ENCODE measurements around the gene DSC3. TPM values are rescaled to one million over a fixed set of nuclear protein-coding genes. Genes with fewer than 3 reads are reported as not detected.

DSC3 gene
- total RNA-seq, 1 experiment from 2014 or later, result 7.6 TPM

DNA sequence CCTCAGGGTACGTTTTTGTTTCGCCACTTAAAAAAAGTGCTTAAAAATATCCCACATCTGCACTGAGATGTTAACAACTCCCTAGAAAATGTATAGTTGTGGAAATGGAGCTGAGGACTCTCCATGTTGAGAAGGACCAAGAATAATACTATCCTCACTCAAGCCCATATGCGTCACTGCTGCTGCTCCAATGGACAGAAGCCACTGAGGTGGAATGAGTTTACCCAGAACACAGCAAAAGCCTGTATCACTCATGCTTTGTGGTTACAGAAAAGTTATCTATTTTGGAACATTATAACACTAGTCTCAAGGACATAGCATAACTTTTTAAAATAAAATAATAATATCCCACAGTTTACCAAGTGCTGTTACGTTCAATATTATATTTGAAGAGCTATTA is 31.9 kb downstream of the DSC3 start (continued):
- TF ChIP-seq ZNF274 (IDR thresholded peaks at IDR 0.05; ENCODE audit: low read depth, low read length) (no peak), EZH2 (IDR thresholded peaks at IDR 0.05) (no peak), CEBPB (IDR thresholded peaks at IDR 0.05; ENCODE audit: low read depth) (no peak)
- TF ChIP-seq, protein P1, sequence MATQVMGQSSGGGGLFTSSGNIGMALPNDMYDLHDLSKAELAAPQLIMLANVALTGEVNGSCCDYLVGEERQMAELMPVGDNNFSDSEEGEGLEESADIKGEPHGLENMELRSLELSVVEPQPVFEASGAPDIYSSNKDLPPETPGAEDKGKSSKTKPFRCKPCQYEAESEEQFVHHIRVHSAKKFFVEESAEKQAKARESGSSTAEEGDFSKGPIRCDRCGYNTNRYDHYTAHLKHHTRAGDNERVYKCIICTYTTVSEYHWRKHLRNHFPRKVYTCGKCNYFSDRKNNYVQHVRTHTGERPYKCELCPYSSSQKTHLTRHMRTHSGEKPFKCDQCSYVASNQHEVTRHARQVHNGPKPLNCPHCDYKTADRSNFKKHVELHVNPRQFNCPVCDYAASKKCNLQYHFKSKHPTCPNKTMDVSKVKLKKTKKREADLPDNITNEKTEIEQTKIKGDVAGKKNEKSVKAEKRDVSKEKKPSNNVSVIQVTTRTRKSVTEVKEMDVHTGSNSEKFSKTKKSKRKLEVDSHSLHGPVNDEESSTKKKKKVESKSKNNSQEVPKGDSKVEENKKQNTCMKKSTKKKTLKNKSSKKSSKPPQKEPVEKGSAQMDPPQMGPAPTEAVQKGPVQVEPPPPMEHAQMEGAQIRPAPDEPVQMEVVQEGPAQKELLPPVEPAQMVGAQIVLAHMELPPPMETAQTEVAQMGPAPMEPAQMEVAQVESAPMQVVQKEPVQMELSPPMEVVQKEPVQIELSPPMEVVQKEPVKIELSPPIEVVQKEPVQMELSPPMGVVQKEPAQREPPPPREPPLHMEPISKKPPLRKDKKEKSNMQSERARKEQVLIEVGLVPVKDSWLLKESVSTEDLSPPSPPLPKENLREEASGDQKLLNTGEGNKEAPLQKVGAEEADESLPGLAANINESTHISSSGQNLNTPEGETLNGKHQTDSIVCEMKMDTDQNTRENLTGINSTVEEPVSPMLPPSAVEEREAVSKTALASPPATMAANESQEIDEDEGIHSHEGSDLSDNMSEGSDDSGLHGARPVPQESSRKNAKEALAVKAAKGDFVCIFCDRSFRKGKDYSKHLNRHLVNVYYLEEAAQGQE (IDR thresholded peaks at IDR 0.05; ENCODE audit: low read depth), result no peak
- TF ChIP-seq, protein P2, sequence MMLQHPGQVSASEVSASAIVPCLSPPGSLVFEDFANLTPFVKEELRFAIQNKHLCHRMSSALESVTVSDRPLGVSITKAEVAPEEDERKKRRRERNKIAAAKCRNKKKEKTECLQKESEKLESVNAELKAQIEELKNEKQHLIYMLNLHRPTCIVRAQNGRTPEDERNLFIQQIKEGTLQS (IDR thresholded peaks at IDR 0.05), result no peak

DNA sequence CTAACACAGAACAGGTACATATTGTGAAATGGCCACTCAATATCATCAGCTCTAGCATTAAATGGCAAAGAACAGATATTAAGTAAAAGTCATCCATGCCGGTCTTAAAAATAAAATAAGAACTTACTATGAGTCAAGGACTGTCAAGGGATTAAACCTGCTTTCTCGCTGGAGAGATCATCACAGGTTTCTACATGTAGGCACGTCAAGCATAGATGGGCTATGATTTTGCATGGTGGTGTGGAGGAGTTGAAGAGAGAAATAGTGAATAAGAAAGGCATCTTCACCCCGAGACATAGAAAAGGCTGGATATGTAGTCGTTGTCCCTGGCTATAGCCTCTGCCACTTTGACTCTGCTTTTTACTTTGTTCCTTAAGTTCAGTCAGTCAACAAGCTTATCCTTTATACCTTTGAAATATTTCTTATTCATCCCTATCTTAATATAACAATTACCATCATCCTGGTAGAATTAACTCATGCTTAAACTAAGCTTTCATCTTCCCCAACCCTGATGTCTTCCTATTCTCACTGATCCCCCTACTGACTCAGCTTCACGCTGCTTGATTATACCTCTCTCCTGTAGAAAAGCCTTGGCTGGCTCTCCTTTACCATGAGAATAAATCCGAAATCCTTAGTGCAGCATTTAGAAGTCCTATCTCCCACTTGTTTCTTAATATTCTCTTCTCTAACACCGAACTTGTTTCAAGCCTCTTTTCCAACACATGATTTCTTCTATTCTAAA is 42.5 kb downstream of the DSC3 start:
- Histone ChIP-seq H3K27me3 (ENCODE audit: insufficient read depth, low read length) (no peaks in the 10 kb centered on the region), H3K9ac (ENCODE audit: low read length) (no peak overlapping the region), H3K27ac (ENCODE audit: low read depth, low read length) (no peak overlapping the region), H3K79me2 (ENCODE audit: insufficient read depth, low read length) (no peaks in the 10 kb centered on the region), H3K9me2 (ENCODE audit: insufficient read depth) (no peaks in the 10 kb centered on the region), H4K20me1 (ENCODE audit: insufficient read depth) (no peaks in the 10 kb centered on the region), H2AFZ (ENCODE audit: low read depth, low read length, poor library complexity, severe bottlenecking) (no peak overlapping the region), H3K9me3 (ENCODE audit: control insufficient read depth in 1 of 2, insufficient read depth in 1 of 2, low read depth in 1 of 2, low read length in 2 of 2) (no peaks in the 10 kb centered on the region), H3K4me1 (ENCODE audit: control insufficient read depth in 1 of 2, insufficient read depth in 2 of 2, low read length in 2 of 2) (no peaks in the 10 kb centered on the region), H3K36me3 (ENCODE audit: control insufficient read depth in 1 of 2, insufficient read depth in 2 of 2, low read length in 2 of 2) (no peaks in the 10 kb centered on the region), H3K4me3 (replicated peaks in 1 of 2; ENCODE audit: low read depth in 1 of 2, low read length in 2 of 2) (no peak overlapping the region), H3K4me2 (ENCODE audit: low read length) (no peak overlapping the region)
- ChIA-PET RAD21 (ENCODE audit: low non-redundant PET in 1 of 2, low total read pairs in 2 of 2, uncharacterized antibody in 2 of 2, unreplicated experiment in 2 of 2) (interaction anchor here in 1 of 2 experiments (0.6 kb wide), 1 partner anchor 24 kb away, joined by 3 read pairs; no protein-coding TSS in a partner anchor), CTCF (interaction anchor here (3.1 kb wide), 1 partner anchor 563 kb away, joined by 12 read pairs; no protein-coding TSS in a partner anchor), POLR2A (no interaction called here)
- ATAC-seq (no peak), DNase-seq (ENCODE audit: low read depth, low spot score) (no peak)
- no peak for TF ChIP-seq CBX3 (IDR thresholded peaks at IDR 0.05; ENCODE audit: low read depth)
- TF ChIP-seq JUND (IDR thresholded peaks at IDR 0.05), result no peak
- TF ChIP-seq CTCF (IDR thresholded peaks at IDR 0.05 in 2 of 3, conservative IDR thresholded peaks at IDR 0.05 in 1 of 3; ENCODE audit: borderline replicate concordance in 1 of 3, insufficient read depth in 1 of 3, low read depth in 2 of 3, low read length in 2 of 3), result no peak
- TF ChIP-seq, protein P2 (IDR thresholded peaks at IDR 0.05), result no peak
- no peak for TF ChIP-seq EGR1 (IDR thresholded peaks at IDR 0.05; ENCODE audit: low read depth)
- intact Hi-C loops (cut with micrococcal nuclease), result loop anchor here (5.0 to 10.0 kb wide), 4 partner anchors 205 to 512 kb away; no protein-coding TSS in a partner anchor
- BruUV-seq (replicated peaks), result no TSS peak
